Activated CD4-positive, alpha-beta T cell treated with anti-CD3 and anti-CD28 coated beads, Interleukin-2, Interleukin-4, amounts not matched to agents 100 ng/mL and 50 ng/mL, durations not matched to agents 16 hours and 8 hours (primary cell): ENCODE results near the gene MTHFD2.
"Not testable (repeated sequence)": the region's sequence is repeated elsewhere in the genome, so short reads cannot be mapped to it uniquely, and the experiment has no call there.

Experiments
- DNase-seq: peaks from one replicate; pipeline ENCODE4 v3.0.0-alpha.2; 2020; ENCODE audit warnings: low spot score

The MTHFD2 gene

DNA sequence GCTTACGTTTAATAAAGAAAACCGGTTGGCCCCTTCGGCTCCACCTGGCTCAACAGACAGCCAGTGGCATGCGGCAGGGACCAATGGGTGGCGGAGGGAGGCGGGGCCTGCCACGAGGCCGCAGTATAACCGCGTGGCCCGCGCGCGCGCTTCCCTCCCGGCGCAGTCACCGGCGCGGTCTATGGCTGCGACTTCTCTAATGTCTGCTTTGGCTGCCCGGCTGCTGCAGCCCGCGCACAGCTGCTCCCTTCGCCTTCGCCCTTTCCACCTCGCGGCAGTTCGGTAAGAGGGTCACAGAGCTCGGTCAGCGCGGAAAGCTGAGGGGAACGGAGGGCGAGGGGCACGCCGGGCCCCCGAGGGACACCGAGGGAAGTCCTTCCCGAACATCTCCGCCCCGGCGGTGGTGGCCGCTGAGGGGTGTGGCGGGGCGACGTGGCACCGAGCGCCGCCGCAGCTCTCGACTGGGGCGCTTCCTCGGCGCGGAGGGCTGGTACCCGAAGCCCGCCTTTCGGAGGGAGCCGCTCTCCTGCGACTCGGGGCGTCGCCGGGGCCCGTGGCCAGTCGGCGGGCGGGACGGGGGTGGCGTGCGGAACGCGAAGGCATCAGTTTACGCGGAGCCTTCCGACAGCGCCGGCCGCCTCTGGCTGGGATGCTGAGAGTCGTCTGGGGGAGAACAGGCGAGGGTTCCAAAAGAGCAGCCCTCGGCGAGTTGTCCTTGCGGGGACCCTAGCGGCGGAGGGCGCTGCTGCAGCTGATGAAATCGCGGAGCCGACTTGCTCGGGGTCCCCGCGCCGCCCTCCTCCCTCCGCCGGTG is at the start of gene MTHFD2:
MTHFD2 (plus strand) TSS at position 155 of the 814 bp plus-strand sequence; CDS start at position 182, 27 bp downstream.
- DNase-seq, result peak; percentile 97

DNA sequence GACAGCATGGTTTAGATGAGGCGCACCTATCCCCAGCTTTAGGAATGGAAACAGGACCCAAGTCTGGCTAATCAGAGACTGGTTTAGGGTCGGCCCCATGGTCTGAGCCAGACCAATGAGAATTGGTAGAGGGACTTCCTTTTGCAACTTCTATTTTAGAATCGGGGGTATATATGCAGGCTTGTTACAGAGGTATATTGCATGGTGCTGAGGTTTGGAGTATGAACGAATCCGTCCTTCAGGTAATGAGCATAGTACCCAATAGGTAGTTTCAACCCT is 49.2 kb upstream of the MTHFD2 start:
- no peak for DNase-seq

DNA sequence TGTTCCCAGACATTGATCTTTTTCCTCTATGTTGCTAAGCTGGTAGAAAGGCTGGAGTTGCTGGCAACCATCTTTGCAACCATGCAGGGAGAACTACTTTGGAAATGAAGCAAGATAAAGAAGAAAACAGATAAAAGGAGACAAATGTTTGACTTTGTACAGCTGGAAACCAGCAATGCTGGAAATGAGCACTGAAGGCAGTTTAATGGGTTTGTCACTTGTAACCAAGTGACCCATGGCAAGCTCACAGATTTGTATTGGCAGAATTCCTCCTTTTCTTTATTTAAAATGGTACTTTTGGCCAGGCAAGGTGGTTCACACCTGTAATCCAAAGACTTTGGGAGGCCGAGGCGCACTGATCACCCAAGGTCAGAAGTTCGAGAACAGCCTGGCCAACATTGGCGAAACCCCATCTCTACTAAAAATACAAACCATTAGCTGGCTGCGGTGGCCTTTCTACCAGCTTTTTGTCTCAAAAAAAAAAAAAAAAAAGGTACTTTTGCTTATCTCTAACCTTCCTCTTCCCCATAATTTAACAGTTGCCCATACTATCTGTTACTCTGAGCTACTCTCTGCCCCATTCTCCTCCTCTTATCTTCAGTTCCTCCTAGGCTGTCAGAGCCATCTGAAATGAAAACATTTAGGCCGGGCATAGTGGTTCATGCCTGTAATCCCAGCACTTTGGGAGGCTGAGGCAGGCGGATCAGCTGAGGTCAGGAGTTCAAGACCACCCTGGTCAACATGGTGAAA is 48.7 kb upstream of the MTHFD2 start:
- DNase-seq, result no peak

DNA sequence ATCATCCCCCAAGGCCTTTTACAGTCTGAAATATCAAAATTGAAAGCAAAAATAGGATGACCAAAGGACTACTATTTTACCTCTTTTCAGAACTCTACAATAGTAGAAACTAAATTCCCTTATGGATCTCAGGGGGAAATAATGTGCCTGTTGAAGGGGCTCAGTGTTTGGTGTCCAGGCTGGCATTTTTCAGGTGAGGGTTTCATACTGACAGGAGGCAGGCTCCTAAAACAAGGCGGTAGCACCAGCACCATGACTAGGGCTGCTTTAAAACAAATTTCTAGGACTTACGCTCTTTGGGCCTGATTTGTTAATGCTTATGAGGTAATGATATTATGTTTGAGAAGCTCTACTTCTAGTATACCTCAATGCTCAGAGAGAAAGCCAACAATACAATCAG is 45.5 kb upstream of the MTHFD2 start:
- DNase-seq, result no peak

DNA sequence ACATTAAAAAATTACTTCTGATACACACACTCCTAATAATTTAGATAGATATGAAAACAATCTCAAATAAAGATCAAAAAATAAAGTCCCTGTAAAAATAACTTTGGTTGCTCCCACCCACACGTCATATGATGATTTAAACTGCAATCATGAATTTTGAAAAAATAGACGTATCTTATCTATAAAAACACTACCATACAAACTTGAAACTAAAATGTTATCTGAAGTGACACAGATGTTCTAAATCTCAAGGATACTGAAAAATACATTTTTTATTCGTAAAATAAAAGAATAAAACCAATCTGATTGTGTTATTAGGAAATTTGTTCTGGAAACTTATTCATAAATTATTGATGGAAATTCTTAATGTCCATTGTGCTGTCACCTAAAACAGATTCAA is 42.6 kb upstream of the MTHFD2 start:
- DNase-seq, result no peak

DNA sequence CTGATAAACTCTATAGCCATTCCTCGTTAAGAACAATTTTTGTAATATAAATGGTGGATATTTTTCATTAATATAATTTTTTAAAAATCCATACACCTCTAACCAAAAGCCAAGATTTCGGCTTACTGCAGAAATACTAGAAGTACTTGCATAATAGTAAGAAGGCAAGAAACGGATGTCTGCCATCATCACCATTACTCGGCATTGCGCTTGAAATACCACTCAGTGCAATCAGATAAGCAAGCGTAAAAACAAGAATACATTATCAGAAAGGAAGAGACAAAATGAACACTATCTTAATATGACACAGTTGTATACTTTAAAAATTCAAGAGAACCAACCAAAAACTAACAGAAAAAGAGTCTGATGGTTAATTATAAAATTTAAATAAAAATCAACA is 35.5 kb upstream of the MTHFD2 start:
- no peak for DNase-seq

DNA sequence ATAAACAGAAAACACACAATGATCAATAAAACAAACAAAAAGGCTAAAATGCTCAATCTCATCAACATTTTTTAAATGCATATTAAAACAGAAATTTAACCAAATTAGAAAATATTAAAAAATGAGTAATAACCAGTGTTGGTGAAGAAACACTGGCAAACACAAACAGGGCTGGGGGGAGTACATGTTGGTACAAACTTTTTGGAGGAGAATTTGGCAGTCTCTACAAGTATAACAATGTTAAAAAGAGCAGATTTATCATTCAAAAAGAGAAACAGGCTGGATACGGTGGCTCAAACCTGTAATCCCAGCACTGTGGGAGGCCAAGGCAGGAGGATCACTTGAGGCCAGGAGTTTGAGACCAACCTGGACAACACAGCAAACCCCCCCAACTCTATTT is 33.7 kb upstream of the MTHFD2 start:
- DNase-seq, result no peak

DNA sequence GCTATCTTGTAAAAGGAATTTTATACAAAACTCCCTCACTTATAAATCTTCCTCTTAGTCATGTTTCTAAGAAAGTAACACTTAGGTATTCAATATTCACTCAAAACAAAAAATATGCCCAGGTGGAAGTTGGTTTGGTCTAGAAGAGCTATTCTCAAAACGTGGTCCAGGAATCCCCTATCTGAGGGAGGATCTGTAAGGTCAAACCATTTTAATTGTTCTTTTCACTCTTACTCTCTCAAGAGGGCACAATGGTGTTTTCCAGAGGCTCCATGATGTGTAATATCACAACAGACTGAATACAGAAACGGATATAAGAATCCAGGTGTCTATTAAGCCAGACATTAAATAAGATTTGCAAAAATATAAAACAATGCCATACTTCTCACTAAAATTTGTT is 29.7 kb upstream of the MTHFD2 start:
- DNase-seq, result no peak

DNA sequence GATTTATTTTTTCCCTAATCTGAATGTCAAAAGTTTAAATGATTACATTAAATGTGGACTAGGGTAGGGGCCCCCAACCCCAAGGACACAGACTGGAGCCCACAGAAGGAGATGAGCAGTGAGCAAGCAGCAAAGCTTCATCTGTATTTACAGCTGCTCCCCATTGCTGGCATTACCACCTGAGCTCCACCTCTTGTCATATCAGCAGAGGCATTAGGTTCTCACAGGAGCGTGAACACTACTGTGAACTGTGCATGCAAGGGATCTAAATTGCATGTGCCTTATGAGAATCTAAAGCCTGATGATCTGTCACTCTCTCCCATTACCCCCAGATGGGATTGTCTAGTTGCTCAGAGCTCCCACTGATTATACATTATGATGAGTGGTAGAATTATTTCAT is 23.5 kb upstream of the MTHFD2 start:
- no peak for DNase-seq

DNA sequence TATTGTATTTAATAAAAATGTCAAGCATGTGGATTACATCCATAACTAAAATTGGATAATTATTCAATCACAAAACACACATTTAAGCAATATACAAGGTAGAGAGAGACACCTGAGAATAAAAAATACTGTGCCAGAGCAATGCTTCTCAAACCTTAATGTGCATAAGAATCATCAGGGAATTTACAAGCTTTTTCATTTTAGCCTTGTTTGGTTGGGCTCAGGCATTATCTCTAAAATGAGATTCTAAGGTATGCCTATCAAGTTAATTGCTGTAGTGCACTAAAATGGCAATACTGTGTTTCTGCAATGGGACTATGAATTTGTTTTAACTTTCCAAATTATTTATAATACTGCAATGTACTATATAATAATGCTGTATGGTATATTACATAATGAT is 20.7 kb upstream of the MTHFD2 start:
- DNase-seq, result no peak

DNA sequence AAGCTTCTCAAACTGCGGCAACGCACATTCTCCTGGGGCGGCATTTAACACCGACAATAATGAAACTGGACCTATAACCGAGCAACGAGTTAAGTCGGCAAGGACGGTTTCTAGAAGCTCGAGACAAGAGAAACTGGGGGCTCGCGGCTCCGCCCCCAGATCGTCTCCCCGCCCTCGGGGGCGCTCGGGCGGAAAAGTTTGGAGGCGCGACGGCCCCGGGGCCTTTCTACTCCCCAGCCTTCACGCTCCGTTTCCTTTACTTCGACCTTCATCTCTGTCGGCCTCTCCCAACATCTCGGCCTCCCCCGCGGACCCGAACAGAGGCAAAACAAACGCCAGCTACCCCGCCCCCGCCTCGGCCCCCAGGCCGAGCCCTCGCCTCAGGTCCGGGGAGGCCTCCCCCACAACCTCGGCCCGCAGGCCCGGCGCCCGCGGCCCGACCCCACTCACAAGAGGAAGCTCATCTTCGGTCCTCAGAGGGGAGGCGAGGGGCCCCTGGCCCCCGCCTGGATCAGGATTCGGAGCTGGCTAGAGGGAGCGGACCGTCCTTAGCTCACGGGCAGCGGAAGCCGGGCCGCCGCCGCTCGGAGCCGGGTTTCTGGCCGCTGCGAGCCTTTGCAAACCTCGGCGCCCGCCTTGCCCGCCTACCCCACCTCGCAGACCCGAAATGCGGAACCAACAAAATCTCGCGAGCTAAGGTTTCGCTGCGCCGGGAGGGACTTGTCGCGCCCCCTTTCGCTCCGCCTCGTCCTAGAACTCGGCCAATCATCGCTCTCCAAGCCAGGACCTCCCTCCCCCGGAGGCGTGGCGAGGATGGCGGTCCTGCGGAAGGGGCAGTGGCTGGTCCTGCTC is 20.0 kb upstream of the MTHFD2 start, which contains the start of gene MOB1A:
MOB1A (minus strand) TSS at position 669 of the 852 bp plus-strand sequence; CDS start at position 464, 205 bp downstream.
- DNase-seq, result peak; percentile 99

DNA sequence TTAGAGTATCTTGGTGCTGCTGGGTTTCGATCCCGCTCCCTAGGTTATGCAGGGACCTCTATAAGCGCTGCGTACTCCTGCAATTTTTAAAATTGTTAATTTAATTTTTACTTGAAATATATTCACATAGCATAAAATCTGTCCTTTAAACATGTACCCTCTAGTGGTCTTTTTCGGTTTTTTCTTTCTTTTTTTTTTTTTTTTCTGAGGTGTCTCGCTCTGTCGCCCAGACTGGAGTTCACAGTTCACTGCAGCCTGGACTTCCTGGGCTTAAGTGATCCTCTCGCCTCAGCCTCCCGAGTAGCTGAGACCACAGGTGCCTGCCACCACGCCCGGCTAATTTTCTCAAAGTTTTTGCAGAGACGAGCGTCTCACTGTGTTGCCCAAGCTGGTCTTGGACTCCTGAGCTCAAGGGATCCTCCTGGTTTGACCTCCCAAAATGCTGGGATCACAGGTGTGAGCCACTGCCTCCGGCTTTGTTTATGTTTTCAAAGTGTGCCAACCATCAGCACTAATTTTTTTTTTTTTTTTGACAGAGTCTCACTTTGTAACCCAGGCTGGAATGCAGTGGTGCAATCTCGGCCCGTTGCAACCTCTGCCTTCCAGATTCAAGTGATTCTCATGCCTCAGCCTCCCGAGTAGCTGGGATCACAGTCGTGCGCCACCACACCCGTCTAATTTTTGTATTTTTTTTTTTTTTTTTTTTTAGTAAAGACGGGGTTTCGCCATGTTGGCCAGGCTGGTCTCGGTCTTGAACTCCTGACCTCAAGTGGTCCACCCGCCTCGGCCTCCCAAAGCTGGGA is 19.2 kb upstream of the MTHFD2 start:
- no peak for DNase-seq

DNA sequence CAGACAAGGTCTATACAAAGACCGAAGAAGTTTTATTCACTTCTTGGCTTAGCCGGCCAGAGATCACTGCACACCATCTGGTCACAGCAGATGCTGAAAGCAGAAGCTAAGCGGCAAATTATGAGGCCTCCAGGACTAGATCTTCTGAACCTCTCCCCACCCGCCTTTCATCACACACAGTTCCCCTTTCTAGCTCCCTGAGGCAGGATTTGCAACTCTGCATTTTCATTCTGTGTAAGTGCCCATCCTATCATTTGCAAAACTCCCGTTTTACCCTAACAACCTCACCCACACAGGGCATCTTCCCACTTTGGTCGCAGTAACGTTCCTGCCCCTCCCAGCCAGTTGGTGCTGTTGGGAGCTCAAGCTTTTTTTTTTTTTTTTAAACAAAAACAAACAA is 16.7 kb upstream of the MTHFD2 start:
- peak; percentile 48 for DNase-seq

DNA sequence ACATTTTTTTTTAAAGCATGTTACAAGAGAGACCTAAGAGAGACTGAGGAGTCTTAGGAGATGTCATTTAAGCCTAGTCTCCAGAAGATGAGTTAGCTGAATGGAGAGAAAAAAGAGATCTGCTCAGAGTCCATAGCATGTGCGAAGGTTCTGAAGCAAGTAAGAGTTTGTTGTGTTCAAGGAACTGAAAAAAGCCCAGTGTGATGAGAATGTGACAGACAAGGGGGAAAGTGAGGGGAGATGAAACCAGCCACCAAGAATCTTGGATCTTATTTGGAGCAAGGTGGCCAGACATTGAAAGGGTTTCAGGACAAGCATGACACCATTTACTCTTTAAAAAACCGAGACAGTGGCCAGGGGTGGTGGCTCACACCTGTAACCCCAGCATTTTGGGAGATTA is 14.5 kb upstream of the MTHFD2 start:
- no peak for DNase-seq

DNA sequence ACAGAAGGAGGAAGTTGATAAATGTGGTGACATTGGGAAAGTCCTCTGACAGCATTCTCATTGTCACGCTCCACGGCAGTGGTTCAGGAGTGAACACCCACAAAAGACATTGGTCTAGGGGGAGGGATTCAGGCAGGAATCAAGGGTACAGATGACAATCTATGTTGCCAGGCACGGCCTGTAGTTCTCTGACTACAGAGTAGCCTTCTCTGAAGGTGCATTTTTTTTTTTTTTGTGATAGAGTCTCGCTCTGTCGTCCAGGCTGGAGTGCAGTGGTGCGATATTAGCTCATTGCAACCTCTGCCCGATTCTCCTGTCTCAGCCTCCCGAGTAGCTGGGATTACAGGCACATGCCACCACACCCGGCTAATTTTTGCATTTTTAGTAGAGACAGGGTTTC is 12.4 kb upstream of the MTHFD2 start:
- peak; percentile 76 for DNase-seq

DNA sequence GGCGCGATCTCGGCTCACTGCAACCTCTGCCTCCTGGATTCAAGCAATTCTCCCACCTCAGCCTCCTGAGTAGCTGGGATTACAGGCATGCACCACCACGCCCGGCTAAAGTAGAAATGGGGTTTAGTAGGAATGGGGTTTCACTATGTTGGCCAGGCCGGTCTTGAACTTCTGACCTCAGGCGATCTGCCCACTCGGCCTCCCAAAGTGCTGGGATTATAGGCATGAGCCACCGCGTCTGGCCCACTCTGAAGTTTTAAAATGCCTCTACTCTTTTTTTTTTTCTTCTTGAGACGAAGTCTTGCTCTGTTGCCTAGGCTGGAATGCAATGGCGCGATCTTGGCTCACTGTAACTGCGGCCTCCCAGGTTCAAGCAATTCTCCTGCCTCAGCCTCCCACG is 11.7 kb upstream of the MTHFD2 start:
- DNase-seq, result not testable (repeated sequence)

DNA sequence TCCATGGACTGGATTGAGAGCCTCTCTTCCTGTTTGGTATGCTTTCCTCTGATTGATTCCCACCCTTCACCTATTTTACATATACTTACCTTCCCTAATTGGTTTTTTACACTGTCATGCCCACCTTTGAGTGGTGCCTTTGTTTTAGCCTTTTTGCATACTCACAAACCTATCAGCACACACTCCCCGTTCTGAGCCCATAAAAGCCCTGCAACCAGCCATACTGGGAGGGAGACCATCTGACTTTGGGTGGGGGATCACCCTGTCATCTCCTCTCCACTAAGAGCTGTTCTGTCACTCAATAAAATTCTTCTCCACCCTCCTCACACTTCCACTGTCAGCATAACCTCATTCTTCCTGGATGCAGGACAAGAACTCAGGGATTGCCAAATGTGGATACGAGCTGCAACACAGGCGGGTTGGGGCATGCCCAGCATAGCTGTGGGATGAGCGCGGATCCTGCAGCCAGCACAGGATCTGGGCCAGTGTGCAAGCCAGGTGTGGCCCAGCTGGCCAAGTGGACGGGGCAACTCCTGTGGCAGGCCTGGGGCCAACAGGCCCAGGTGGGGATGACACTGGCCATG is 10.3 kb upstream of the MTHFD2 start:
- no peak for DNase-seq

DNA sequence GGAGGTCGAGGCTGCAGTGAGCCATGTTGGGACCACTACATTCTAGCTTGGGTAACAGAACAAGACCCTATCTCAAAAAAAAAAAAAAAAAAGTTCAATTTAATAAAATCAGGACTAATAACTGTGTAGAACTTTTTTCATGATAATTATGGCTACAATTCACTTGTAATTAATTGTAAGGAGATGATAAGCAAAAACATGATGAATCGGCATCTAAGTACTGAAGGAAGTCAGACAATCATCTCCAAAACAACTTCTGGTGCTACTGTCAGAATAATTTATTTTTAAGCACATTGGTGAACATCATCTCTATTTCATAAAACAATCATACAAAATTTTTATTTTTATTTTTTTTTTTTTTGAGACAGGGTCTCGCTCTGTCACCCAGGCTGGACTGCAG is 9.7 kb upstream of the MTHFD2 start:
- no peak for DNase-seq

DNA sequence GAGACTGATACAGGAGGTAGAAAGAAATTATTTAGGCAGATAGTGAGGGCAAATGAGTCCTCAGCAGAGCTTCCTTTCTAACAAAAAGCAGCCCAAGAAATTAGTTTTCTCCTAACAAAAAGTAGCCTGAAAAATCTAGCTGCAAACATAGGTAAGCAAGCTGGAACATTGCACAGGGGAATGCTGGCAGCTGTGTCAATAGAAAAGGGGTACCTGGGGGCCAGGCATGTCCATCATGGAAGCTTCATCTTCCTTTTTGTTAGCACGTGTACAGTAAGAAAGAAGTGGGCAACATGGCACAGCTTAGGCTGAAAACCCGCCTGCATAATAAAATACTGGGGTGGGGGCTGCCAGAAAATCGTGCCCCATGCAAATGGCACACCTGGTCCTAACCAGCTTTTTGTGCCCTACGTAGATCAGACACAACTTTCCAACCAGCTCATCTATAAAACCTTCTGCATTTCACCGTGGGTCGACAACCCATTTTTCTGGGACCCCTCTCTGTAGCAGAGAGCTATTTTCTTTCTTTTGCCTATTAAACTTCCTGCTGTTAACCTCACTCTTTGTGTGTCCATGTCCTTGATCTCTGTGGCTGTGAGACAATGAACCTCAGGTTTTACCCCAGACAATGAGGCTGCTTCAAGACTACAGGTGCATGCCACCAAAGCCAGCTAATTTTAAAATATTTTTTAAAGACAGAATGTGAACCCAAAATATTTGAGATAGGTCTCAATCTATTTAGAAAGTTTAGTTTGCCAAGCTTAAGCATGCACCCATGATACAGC is 6.6 kb upstream of the MTHFD2 start:
- DNase-seq, result no peak

DNA sequence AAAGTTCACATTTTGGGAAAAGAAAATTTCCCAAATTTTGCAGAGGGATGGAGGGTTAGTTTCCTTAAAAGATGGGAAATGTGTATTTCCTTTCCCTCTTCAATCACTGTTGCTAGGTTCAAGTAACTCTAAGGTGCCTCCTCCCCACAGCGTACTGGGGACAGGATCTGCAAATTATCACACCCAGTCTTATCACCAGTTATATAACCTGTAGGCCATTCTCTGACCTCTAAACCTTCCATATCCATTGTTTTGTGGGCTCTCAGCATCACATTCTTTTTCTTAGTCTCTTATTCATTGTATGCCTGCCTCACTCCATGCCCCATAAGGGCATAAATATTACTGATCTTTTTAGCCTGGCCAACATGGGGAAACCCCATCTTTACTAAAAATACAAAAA is 3.6 kb upstream of the MTHFD2 start:
- DNase-seq, result no peak

DNA sequence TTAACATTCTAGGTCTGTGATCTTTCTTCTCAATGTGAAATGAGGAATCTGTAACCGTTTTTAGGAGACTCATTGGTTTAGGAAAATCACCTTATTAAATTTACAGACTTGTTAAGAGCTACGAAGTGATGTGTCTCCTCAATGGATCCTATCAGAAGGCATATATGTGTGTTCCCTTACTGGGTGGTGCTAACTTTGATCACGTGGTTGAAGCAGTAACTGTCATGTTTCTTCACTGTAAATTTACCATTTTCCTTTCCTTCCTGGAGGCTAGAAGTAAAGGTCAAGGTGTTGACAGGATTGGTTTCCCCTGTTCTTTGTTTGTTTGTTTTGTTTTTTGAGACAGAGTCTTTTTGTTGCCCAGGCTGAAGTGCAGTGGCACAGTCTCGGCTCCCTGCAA is 1.4 kb upstream of the MTHFD2 start:
- DNase-seq, result no peak
